Adrenal gland (tissue), 12 donors: ENCODE results near the gene C3orf22. TPM values are rescaled to one million over a fixed set of nuclear protein-coding genes. Genes with fewer than 3 reads are reported as not detected.

Experiments
- DNase-seq, 7 donors: peaks; one replicate each; pipeline ENCODE4 v3.0.0-alpha.2; 2019 to 2020
- H3K27ac ChIP-seq, 5 donors: fragments of 200-600 bp; sonication (generic) in 4 of 5; 1 replicate in 3 of 5; 2 replicates in 2 of 5; pipeline versions ENCODE4 v1.5.1 to v1.8.0; 2016 to 2020; ENCODE audit warnings: mild to moderate bottlenecking in 1 of 5
- H3K27me3 ChIP-seq: fragments of 200-600 bp; 2 replicates; pipeline ENCODE4 v1.8.0; 2021
- H3K36me3 ChIP-seq, 2 donors: fragments of 200-600 bp; replicated peaks in 1 of 2; 1 replicate in 1 of 2; 2 replicates in 1 of 2; pipeline versions ENCODE4 v1.5.1 to v1.8.0; 2018 to 2022
- H3K4me1 ChIP-seq, 2 donors: fragments of 200-600 bp; replicated peaks in 1 of 2; 1 replicate in 1 of 2; 2 replicates in 1 of 2; pipeline versions ENCODE4 v1.5.1 to v1.8.0; 2018 to 2021
- H3K4me3 ChIP-seq, 4 donors: fragments of 200-600 bp; sonication (generic) in 3 of 4; one replicate each; pipeline ENCODE4 v1.5.1; 2016 to 2018
- H3K9me3 ChIP-seq, 3 donors: fragments of 200-600 bp; sonication (generic) in 1 of 3; replicated peaks in 1 of 3; 1 replicate in 2 of 3; 2 replicates in 1 of 3; pipeline versions ENCODE4 v1.5.1 to v1.8.0; 2016 to 2021
- CTCF ChIP-seq, 6 experiments: fragments of 450-650 bp in 4 of 6; fragments of 200-600 bp in 2 of 6; sonication (generic) in 1 of 6; IDR thresholded peaks; 1 replicate in 5 of 6; 2 replicates in 1 of 6; pipeline versions ENCODE4 v1.5.1 to v1.8.0; 2016 to 2021; ENCODE audit warnings: antibody characterized with exemption in 6 of 6, mild to moderate bottlenecking in 2 of 6, moderate library complexity in 1 of 6
- POLR2A ChIP-seq, 2 donors: fragments of 450-650 bp; IDR thresholded peaks; one replicate each; pipeline ENCODE4 v1.6.1; 2017; ENCODE audit warnings: antibody characterized with exemption in 2 of 2, mild to moderate bottlenecking in 2 of 2, moderate library complexity in 1 of 2
- WGBS, 4 donors: extraction: QIAGEN DNeasy Blood & Tissue Kit in 2 of 4; methylation state at CpG; one replicate each; pipeline versions ENCODE4 v1.1.5 to v1.1.7; 2013 to 2017; 5-methylcytosine and 5-hydroxymethylcytosine counted together
- intact Hi-C, 2 donors: fragments of 100-400 bp; cut with DNase I; formaldehyde crosslinking; loops; one replicate each; pipeline versions ENCODE4 v1.14.1 to v1.15.0; 2022 to 2023
- polyA plus RNA-seq, 3 donors: library from polyadenylated mRNA; stranded (reverse); fragments of 200-250 nt in 2 of 3; fragments of 350-450 nt in 1 of 3; fragmentation: Illumina TruSeq in 1 of 3; extraction: RNeasy Lipid Tissue Mini Kit (QIAGEN cat#74804) in 1 of 3; gene quantifications; one replicate each; pipeline ENCODE4 v1.2.3, GENCODE V29; 2013 to 2014
- total RNA-seq, 9 donors: library from RNA; depleted of rRNA in 4 of 9; stranded (reverse); fragments of >200 nt in 4 of 9; fragments of 120-200 nt in 1 of 9; fragmentation: NEBNext Ultra II Directional in 1 of 9; extraction: Animal tissue kit (Norgen Biotek cat#: 25700) in 1 of 9; gene quantifications; one replicate each; pipeline versions ENCODE4 v1.1.0 to v1.2.4, GENCODE V29; 2013 to 2023
- donor health status: healthy with polysubstance abuse.
- donor health status: Bipolar disorder and iron deficiency.
- donor health status: DM: yes; HTN: yes; CAD: no.
- donor health status: DM: no; HTN: no; CAD: no.
- donor health status: DM: no; HTN: no; CAD: no.
- donor health status: DM: yes; HTN: yes; CAD: no.

The C3orf22 gene
- total and polyA plus RNA-seq, 12 donors = not detected

- Histone ChIP-seq H3K9me3 (no peaks in the 10 kb centered on the region), H3K4me1 (no peaks in the 10 kb centered on the region), H3K27ac (no peak overlapping the region), H3K4me3 (no peak overlapping the region), H3K27me3 (peaks cover 22% of the 10 kb centered on the region), H3K36me3 (no peaks in the 10 kb centered on the region)
- no peak for DNase-seq
- intact Hi-C loops = no loop called here
- TF ChIP-seq CTCF (IDR thresholded peaks at IDR 0.05) = no peak
- TF ChIP-seq POLR2A (IDR thresholded peaks at IDR 0.05) = no peak
- 43 to 56% (median 47%) methylated on average over 5 of the region's 5 CpGs for WGBS, 4 donors
Measured at GRCh38 chr3:126538966-126539365, 19.8 kb downstream of the C3orf22 start.

- Histone ChIP-seq H3K27ac (no peak overlapping the region), H3K9me3 (no peaks in the 10 kb centered on the region), H3K4me3 (no peak overlapping the region), H3K36me3 (no peaks in the 10 kb centered on the region), H3K27me3 (peaks cover 22% of the 10 kb centered on the region), H3K4me1 (no peaks in the 10 kb centered on the region)
- intact Hi-C loops = no loop called here
- peak in 2 of 7 donors; percentile 3 to 11 for DNase-seq
- 69 to 100% (median 87%) methylated on average over 1 to 9 of the region's 9 CpGs for WGBS, 4 donors
- TF ChIP-seq CTCF (IDR thresholded peaks at IDR 0.05) (no peak), POLR2A (IDR thresholded peaks at IDR 0.05) (no peak)
Measured at GRCh38 chr3:126538316-126538715, 20.4 kb downstream of the C3orf22 start.

- 63 to 96% (median 68%) methylated on average over 6 to 10 of the region's 10 CpGs for WGBS, 4 donors
- intact Hi-C loops = no loop called here
- H3K36me3 ChIP-seq = no peaks in the 10 kb centered on the region
- H3K9me3 ChIP-seq = no peaks in the 10 kb centered on the region
- TF ChIP-seq POLR2A (IDR thresholded peaks at IDR 0.05) = no peak
- TF ChIP-seq CTCF (IDR thresholded peaks at IDR 0.05) = no peak
- H3K27ac ChIP-seq = no peak overlapping the region
- DNase-seq = peak in 4 of 7 donors; percentile 14 to 79 (median 32)
- peaks cover 18% of the 10 kb centered on the region for H3K27me3 ChIP-seq
- no peaks in the 10 kb centered on the region for H3K4me1 ChIP-seq
- no peak overlapping the region for H3K4me3 ChIP-seq
Measured at GRCh38 chr3:126537730-126538281, 20.9 kb downstream of the C3orf22 start.

GRCh38 chr3:126537116-126537729 is 21.5 kb downstream of the C3orf22 start:
- no peak overlapping the region for H3K27ac ChIP-seq
- no peak overlapping the region for H3K4me3 ChIP-seq
- no peaks in the 10 kb centered on the region for H3K4me1 ChIP-seq
- peak in 2 of 7 donors; percentile 1 to 7 for DNase-seq
- no peaks in the 10 kb centered on the region for H3K36me3 ChIP-seq
- 78 to 91% (median 79%) methylated on average over 5 to 9 of the region's 9 CpGs for WGBS, 4 donors
- H3K9me3 ChIP-seq = no peaks in the 10 kb centered on the region
- no peak for TF ChIP-seq POLR2A (IDR thresholded peaks at IDR 0.05)
- peaks cover 13% of the 10 kb centered on the region for H3K27me3 ChIP-seq
- intact Hi-C loops = no loop called here

GRCh38 chr3:126536126-126536525 is 22.6 kb downstream of the C3orf22 start:
- no peaks in the 10 kb centered on the region for H3K4me1 ChIP-seq
- intact Hi-C loops = no loop called here
- no peak for TF ChIP-seq CTCF (IDR thresholded peaks at IDR 0.05)
- TF ChIP-seq POLR2A (IDR thresholded peaks at IDR 0.05) = no peak
- no peaks in the 10 kb centered on the region for H3K9me3 ChIP-seq
- H3K4me3 ChIP-seq = no peak overlapping the region
- DNase-seq = peak in 1 of 7 donors; percentile 1
- peaks cover 2% of the 10 kb centered on the region for H3K27me3 ChIP-seq
- 69 to 76% (median 76%) methylated on average over 2 to 3 of the region's 3 CpGs; no CpG with 5 or more reads in 1 of the 4 donors for WGBS, 4 donors
- no peaks in the 10 kb centered on the region for H3K36me3 ChIP-seq
- H3K27ac ChIP-seq = no peak overlapping the region
